HG02885 (cell line): ENCODE measurements around the gene PMFBP1.

ENCODE experiments used
- ATAC-seq: cut with Tn5 transposase; IDR thresholded peaks from one replicate; pipeline ENCODE4 v1.9.1; 2021; ENCODE audit warnings: mild to moderate bottlenecking; ENCODE audit not compliant: unreplicated experiment, poor library complexity

PMFBP1 gene

DNA sequence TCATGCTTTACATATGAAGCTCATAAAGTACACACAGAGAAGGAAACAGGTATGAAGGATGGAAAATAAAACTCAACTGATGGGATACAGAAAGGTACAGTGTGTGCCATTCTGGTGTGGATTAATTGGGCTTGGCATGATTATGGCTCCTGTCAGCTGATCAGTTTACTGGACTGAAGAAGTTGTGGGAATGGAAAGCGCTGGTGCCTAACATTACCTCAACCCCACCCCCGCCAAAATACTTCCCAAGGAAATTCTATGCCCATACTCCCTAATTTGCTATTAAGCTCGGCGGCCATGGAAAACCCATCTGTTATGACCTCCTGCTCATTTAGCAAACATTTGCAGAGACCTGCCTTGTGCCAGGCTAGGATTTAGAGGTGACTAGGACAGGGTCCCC, 16.6 kb upstream of the PMFBP1 start:
- no peak for ATAC-seq

DNA sequence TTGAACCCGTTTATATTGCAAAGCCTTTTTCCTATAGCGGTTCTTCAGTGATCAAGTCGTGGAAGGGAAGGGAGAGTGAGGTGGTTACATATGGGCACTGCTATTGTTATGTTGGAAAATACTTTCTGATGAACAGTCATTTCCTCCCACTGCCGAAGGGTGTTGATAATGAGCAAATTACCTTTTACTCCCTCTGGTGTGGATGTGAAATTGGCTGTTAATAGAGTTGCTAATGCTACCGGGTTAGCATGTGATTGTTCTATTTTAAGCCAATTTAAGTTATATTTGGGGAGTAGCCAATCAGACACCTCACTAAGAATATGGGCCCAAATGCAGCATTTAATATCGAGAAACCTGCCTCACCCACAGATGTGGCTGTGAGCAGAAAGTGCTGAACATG, 15.6 kb upstream of the PMFBP1 start:
- no peak for ATAC-seq

DNA sequence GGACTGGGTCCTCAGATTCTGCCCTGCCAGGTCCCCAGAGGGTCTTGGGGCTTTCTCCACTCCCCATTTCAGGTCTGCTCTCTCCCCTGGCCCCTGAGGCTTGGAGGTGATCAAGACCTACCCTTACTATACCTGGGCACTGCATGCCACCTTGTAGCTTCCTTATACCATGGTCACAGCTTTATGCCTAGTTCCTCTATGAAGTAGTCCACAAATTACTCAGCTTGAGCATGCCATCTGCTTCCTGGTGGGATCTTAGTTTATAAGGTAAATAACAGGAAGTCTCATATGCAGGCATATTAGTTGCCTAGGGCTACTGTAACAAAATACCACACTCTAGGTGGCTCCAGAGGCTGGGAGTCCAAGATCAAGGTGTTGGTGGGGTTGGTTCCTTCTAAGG, 11.0 kb upstream of the PMFBP1 start:
- no peak for ATAC-seq

- no peak for ATAC-seq
Measured at GRCh38 chr16:72179204-72179970, 7.4 kb upstream of the PMFBP1 start.

- no peak for ATAC-seq
Measured at GRCh38 chr16:72174726-72175125, 2.8 kb upstream of the PMFBP1 start.

DNA sequence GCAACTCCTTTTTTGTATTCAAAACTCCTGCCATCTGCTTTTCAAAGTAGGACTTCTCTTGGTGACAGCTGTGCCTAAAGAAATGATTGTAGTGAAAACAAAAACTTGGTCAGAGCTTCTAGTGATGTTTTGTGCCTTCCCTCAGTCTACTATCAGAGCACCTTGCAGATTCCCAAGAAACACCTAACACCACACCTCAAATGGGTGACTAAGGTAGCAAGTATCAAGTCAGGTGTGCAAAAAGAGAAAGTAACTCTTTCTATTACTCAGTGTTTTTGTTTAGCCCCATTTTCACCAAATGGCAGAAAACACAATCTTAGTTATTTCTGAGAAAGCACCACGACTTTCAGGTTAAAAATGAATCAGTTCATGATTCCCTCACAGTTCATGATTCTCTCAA, 2.0 kb upstream of the PMFBP1 start:
- ATAC-seq, result no peak

- ATAC-seq, result no peak
Measured at GRCh38 chr16:72171236-72171635, 719 bp downstream of the PMFBP1 start.

DNA sequence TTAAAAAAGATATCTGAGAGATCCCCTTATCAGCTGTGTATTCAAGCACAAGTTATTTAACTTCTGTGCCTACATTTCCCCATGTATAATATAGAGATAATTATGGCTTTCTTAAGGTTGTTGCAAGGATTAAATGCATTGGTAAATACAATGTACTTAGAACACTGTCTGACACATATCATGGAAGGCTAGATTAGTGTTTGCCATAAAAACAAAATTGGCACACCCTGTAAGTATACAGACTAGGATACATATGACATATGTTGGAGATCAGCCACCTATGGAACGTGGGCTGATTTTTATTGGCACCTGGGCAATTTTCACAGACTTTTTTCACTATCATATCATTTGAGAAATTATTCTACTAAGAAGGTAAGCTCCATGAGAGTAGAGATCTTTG, 2.2 kb downstream of the PMFBP1 start:
- no peak for ATAC-seq

GRCh38 chr16:72168365-72168764, 3.6 kb downstream of the PMFBP1 start:
- ATAC-seq, result no peak

DNA sequence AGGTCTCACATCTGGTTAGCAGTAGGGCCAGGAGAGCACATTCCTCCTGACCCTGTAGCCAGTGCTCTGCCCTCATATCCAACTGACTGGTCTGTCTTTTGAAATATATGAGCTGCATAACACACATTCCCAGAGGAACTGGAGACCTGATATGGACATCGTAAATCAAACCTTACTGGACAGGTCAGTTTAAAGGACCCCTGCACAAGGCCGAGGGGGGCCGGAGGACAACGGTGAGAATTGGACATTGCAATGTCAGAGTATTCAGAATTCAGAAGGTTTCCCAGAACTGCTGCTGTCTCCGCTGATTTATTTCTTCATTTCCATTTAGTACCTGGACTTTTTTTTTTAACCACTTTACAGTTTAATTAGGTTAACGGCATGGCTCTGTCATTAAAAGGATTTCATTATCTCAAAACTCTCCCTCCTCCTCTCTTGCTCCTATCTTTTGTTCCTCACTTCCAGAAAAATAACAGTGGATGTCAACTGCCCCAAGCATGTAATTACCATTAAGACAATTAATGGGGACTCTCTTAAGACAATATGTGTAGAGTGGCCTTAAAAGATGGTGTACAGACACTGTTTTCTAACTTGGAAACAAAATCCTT, 4.9 kb downstream of the PMFBP1 start:
- ATAC-seq, result no peak

DNA sequence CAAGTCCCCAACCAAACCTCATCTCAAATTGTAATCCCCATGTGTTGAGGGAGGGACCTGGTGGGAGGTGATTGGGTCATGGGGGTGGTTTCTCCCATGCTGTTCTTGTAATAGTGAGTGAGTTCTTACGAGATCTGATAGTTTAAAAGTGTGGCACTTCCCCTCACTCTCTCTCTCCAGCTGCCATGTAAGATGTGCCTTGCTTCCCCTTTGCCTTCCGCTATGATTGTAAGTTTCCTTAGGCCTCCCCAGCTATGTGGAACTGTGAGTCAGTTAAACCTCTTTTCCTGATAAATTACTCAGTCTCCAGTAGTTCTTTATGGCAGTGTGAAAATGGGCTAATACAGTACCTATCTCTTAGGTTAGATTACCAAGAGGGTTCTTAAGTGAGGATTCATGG, 5.8 kb downstream of the PMFBP1 start:
- no peak for ATAC-seq

GRCh38 chr16:72164691-72165090, 7.3 kb downstream of the PMFBP1 start:
- no peak for ATAC-seq

DNA sequence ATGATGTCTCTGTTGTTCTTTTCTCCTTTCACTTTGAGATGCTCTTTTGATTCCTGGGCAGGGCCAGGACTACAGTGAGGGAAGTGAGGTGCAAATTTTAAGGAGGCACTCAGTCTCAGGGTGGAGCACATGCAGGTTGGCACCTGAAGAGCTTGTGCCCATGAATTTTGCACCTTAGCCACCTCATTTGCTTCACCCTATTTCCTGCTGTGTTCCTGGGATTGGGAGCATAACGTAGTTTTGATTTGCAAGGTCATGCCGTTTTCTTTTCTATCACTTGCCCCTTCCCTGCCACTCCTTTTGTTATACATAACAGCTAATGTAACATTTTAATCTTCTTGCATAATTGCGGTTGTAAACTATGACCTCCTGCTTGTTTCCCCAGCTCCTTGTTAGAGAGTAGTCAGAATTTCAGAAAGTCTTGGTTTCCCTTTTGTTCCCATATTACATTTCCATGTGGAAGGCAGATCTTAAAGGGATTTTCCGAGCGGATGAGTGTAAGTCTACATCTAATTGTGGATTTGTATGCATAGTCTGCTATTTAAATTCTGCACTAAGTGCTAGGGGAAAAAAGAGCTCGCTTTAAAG, 9.8 kb downstream of the PMFBP1 start:
- no peak for ATAC-seq

GRCh38 chr16:72159801-72160200, 12.2 kb downstream of the PMFBP1 start:
- ATAC-seq, result no peak

- no peak for ATAC-seq
Measured at GRCh38 chr16:72159386-72159785, 12.6 kb downstream of the PMFBP1 start.

DNA sequence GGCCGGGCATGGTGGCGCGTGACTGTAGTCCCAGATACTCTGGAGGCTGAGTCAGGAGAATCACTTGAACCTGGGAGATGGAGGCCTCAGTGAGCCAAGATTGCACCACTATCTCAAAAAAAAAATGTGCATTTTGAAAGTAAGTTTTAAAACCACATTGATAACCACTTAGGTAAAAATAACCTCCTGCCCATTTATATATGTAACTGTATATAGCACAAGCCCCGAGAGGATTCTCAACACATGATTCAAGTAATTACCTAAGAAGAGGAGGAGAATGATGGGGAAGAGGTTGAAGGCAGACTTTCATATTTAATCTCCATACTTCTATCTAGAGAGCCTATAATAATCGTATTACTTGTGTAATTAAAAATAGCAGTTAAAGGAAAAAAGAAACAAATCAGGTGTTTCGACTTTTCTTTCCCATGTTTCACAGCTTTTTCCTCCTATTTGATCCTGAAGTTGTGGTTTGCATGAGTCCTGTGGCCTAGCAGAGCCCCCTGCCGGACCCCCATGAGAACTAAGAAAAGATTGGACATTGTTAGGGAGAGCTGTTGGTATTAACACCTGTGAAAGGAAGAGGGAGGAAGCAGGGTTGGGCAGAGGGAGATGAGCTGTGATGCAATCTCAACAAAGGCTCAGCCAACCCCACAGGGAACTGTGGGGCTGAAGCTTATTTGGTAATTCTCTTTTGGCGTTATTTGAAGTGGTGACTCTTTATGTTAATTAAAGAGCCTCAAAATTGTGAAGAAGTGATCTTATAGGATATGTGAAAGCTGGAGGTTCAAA, 22.1 kb downstream of the PMFBP1 start:
- ATAC-seq, result no peak

GRCh38 chr16:72142476-72142875, 29.5 kb downstream of the PMFBP1 start:
- no peak for ATAC-seq

GRCh38 chr16:72139908-72140307, 32.0 kb downstream of the PMFBP1 start:
- no peak for ATAC-seq

DNA sequence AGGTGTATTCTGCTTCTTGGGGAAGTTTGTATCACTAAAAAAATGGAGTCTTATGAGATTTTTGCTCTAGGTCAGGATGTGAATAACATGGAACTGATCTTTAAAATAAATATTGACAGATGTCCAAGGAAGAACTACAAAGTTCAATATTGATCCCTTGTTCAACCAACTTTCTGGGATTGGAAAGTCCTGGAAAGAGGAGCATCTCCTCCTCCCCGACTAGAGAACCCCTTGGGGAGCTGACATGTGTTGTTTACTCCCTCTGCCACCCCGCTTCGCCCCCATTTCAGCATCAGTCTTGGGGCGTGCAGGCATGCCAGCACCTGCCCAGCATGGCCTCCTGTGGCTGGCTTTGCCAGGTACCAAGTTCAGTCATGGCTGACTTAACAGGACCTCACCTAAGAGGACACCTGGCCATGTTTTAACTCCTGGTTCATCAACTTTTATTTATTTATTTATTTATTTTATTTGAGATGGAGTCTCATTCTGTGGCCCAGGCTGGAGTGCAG, 33.8 kb downstream of the PMFBP1 start:
- no peak for ATAC-seq

GRCh38 chr16:72137380-72138063, 34.4 kb downstream of the PMFBP1 start:
- no peak for ATAC-seq
